ENCODE data around the gene FCRL5. TPM values are rescaled to one million over a fixed set of nuclear protein-coding genes. Genes with fewer than 3 reads are reported as not detected.
"Not testable (repeated sequence)": the region's sequence is repeated elsewhere in the genome, so short reads cannot be mapped to it uniquely, and the experiment has no call there.

FCRL5 gene
- total RNA-seq, 1 donor from 2014 or later = not detected

DNA sequence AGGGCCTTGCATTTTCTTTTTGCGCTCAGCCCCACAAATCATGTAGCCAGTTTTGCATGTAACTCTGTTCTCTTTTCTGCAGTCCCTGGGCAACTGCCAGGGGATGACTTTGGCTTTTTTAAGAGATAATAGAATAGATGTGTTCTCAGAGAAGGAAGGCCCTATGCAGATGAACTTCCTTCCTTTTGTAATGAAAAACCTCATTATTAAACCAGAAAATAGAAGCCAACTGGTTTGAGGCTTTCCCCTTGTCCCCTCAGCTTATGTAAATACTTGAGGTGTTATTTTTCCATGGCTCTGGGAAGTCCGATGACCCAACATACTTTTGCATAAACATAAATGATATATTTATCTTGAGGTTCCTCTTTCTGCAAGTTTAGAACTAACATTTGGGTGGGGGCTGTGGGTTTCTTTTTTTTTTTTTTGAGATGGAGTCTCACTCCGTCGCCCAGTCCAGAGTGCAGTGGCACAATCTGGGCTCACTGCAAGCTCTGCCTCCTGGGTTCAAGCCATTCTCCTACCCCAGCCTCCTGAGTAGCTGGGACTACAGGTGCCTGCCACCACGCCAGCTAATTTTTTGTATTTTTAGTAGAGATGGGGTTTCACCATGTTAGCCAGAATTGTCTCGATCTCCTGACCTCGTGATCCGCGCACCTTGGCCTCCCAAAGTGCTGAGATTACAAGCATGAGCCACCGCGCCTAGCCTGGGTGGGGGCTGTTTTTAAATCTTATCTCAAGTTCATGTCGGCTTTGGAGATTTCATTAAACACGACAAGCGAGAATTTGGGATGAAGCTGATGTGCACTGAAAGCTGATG is 14.4 kb upstream of the FCRL5 start:
- intact Hi-C loops (cut with micrococcal nuclease) = no loop called here
- Mint-ChIP-seq H3K4me3 (ENCODE audit: low read depth) (no peak overlapping the region), H3K27ac (no peak overlapping the region), H3K36me3 (ENCODE audit: low read depth) (no peaks in the 10 kb centered on the region), H3K4me1 (ENCODE audit: low read depth) (peaks cover 2% of the 10 kb centered on the region), H3K9me3 (no peaks in the 10 kb centered on the region), H3K27me3 (ENCODE audit: low read depth) (peaks cover 7% of the 10 kb centered on the region)
- DNase-seq (ENCODE audit: low spot score) = no peak

DNA sequence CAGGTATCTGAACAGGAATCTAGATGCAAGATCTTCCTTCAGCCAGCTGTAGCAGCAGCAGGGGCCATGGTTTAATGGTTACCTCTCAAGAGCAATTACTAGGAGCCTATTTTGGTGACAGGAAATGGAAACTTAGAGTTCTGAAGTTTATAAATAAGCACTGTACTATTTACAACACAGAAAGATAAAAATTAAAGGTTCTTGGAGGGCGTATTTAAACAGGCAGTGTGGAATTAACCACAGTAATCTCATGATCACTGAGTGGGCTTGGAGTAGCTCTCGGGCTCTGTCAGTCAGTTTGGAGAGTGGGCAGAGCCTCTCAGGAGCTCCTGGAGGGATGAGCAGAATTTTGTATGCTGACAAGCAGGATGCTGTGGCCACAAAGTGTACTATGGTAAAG is 10.2 kb upstream of the FCRL5 start:
- Mint-ChIP-seq H3K27ac (no peak overlapping the region), H3K9me3 (no peaks in the 10 kb centered on the region), H3K4me3 (ENCODE audit: low read depth) (no peak overlapping the region), H3K4me1 (ENCODE audit: low read depth) (peaks cover 2% of the 10 kb centered on the region), H3K36me3 (ENCODE audit: low read depth) (no peaks in the 10 kb centered on the region), H3K27me3 (ENCODE audit: low read depth) (peaks cover 10% of the 10 kb centered on the region)
- intact Hi-C loops (cut with micrococcal nuclease) = no loop called here
- no peak for DNase-seq (ENCODE audit: low spot score)

DNA sequence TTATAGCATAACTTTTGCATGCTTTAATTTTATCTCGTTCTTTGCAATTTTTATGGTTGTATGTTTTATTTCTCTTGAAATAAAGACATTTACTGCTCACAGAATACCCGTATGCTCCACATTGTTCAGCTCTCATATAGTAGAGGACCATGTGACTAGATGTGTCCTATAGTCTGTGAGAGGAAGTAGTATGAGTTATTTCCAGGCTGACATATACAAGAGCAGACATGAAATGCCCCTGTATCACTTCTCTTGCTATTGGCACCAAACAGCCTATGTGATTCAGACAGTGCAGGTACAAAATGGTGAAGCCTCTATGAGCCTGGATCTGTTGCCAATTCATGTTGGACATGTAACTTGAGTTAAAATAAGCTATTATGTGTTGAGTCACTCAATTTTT is 5.8 kb upstream of the FCRL5 start:
- DNase-seq (ENCODE audit: low spot score) = no peak
- peaks cover 6% of the 10 kb centered on the region for H3K27me3 Mint-ChIP-seq (ENCODE audit: low read depth)
- H3K4me1 Mint-ChIP-seq (ENCODE audit: low read depth) = peaks cover 2% of the 10 kb centered on the region
- H3K27ac Mint-ChIP-seq = no peak overlapping the region
- H3K9me3 Mint-ChIP-seq = no peaks in the 10 kb centered on the region
- intact Hi-C loops (cut with micrococcal nuclease) = no loop called here
- H3K4me3 Mint-ChIP-seq (ENCODE audit: low read depth) = no peak overlapping the region
- H3K36me3 Mint-ChIP-seq (ENCODE audit: low read depth) = no peaks in the 10 kb centered on the region

DNA sequence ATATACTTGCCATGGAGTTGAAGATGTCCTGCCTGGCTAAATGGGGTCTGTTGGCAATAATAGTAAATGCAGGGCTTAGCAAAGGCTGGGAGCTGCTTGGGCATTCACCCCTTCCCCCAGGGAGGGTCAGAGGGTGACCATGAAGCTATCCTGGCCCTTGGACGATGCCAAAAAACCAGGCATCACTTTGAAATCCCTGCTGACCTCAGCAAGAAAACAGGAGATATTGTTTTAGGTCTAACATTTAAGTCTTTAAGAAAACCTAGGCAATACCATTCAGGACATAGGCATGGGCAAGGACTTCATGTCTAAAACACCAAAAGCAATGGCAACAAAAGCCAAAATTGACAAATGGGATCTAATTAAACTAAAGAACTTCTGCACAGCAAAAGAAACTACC is 4.2 kb downstream of the FCRL5 start:
- H3K9me3 Mint-ChIP-seq; DNase-seq (ENCODE audit: low spot score); H3K36me3 Mint-ChIP-seq (ENCODE audit: low read depth); H3K4me1 Mint-ChIP-seq (ENCODE audit: low read depth); H3K4me3 Mint-ChIP-seq (ENCODE audit: low read depth); H3K27ac Mint-ChIP-seq; intact Hi-C loops (cut with micrococcal nuclease): not testable (repeated sequence)
- H3K27me3 Mint-ChIP-seq (ENCODE audit: low read depth) = peaks cover 12% of the 10 kb centered on the region

DNA sequence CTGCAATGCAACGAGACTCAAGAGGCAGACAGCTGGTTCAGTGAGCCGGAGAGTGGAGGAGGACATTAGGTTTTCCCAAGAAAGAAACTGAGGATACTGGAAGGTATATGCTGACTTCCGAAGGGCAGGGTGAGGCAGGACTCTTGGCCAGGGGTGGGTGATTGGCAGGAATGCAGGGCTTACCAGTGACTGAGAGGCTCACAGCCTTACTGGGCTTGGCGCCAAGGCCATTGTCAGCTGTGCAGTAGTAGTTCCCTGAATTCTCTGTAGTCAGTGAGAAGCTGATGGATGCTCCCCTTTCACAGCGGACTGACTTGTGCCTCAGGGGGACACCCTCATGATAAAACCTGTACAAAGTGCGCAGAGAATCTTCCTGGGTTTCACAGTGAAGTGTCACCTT is 9.6 kb downstream of the FCRL5 start:
- Mint-ChIP-seq H3K9me3 (no peaks in the 10 kb centered on the region), H3K27me3 (ENCODE audit: low read depth) (no peaks in the 10 kb centered on the region), H3K4me3 (ENCODE audit: low read depth) (no peak overlapping the region), H3K4me1 (ENCODE audit: low read depth) (no peaks in the 10 kb centered on the region), H3K27ac (no peak overlapping the region), H3K36me3 (ENCODE audit: low read depth) (no peaks in the 10 kb centered on the region)
- intact Hi-C loops (cut with micrococcal nuclease) = no loop called here
- DNase-seq (ENCODE audit: low spot score) = no peak

DNA sequence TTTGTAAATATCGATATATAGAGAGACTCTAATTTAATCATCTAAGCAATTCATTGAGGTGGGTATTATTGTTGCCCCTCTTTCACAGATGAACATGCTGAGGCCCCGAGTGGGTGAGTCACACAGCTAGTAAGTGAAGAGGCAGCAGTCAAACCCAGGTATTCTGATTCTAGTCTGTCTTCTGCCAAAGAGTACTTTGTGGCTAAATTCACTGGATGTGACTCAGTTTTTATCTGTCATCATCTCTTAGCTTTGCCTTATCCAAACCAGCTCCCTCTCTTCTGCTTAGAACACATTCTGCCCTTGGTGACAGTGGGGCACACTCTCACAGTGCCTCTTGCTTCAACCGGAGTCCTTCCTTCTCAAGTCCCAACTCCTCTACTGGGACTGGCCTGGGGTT is 11.5 kb downstream of the FCRL5 start:
- no peaks in the 10 kb centered on the region for H3K9me3 Mint-ChIP-seq
- intact Hi-C loops (cut with micrococcal nuclease) = no loop called here
- peaks cover 5% of the 10 kb centered on the region for H3K27me3 Mint-ChIP-seq (ENCODE audit: low read depth)
- H3K36me3 Mint-ChIP-seq (ENCODE audit: low read depth) = no peaks in the 10 kb centered on the region
- no peaks in the 10 kb centered on the region for H3K4me1 Mint-ChIP-seq (ENCODE audit: low read depth)
- H3K4me3 Mint-ChIP-seq (ENCODE audit: low read depth) = no peak overlapping the region
- no peak for DNase-seq (ENCODE audit: low spot score)
- no peak overlapping the region for H3K27ac Mint-ChIP-seq

DNA sequence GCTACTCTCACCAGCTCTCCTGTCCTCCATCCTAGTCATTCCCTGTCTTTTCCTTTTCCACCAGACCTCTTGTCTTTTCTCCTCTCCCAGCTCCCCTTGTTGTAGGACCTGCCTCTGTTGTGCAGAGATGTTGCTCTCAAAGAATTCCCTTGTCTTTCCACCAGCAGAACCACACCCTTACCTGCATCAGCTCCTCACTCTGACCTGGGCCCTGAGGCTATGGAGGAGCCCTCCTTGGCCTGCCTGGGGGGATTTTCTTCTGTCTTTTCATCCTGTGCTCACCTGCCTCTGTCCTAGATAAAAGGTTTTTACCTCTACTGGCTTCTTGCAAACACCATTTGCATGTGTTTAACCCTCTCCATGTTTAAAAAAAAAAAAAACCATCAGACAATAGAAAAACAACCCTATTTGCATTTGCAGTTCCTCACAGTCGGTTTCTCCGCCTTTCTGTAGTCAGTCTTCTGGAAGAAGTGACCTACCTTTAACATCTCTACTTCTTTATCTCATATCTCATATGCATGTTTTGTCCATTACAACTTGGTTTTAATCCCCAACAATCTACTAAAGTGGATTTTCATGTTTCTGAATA is 12.1 kb downstream of the FCRL5 start:
- no peaks in the 10 kb centered on the region for H3K36me3 Mint-ChIP-seq (ENCODE audit: low read depth)
- DNase-seq (ENCODE audit: low spot score) = no peak
- H3K9me3 Mint-ChIP-seq = no peaks in the 10 kb centered on the region
- H3K4me3 Mint-ChIP-seq (ENCODE audit: low read depth) = no peak overlapping the region
- H3K27me3 Mint-ChIP-seq (ENCODE audit: low read depth) = peaks cover 6% of the 10 kb centered on the region
- intact Hi-C loops (cut with micrococcal nuclease) = no loop called here
- no peak overlapping the region for H3K27ac Mint-ChIP-seq
- H3K4me1 Mint-ChIP-seq (ENCODE audit: low read depth) = no peaks in the 10 kb centered on the region

DNA sequence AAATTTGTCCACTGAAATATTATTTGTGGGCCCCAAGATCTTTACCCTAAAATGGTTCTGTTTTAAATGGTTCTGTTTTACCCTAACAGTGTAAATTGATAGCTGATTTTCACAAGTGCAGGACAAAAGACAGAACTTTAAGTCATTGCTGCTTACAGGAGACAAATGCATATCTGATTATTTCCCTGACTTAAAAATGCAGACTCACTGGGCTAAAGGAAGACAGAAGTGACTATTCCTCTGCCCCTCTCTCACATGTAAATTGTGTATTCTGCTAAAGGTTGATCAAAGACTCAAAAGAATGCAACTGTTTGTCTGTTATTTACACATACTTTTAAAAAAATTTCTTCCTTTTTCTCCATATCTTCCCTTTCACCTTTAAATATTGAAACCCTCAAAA is 12.7 kb downstream of the FCRL5 start:
- Mint-ChIP-seq H3K4me1 (ENCODE audit: low read depth) (no peaks in the 10 kb centered on the region), H3K4me3 (ENCODE audit: low read depth) (no peak overlapping the region), H3K27me3 (ENCODE audit: low read depth) (peaks cover 10% of the 10 kb centered on the region), H3K36me3 (ENCODE audit: low read depth) (no peaks in the 10 kb centered on the region), H3K9me3 (no peaks in the 10 kb centered on the region), H3K27ac (no peak overlapping the region)
- no peak for DNase-seq (ENCODE audit: low spot score)
- intact Hi-C loops (cut with micrococcal nuclease) = no loop called here

DNA sequence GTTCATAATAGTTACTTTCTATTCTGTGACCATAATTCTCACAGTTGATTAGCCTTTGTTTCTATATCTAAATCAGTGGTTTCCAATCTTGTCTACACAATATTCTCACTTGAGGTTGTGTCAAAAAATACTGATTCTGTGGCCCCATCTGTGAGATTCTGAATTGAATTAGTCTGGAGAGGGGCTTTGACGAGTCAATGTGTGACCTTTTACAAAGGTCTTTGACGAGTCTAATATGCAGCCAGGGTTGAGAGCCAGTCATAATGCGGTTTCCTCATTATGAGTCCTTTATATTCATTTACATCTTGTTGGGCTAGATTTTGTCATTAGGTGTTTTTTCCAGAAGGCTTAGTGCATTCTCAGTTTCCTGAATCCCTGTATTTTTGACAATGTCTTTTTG is 19.7 kb downstream of the FCRL5 start:
- no peak for DNase-seq (ENCODE audit: low spot score)
- no peaks in the 10 kb centered on the region for H3K4me1 Mint-ChIP-seq (ENCODE audit: low read depth)

DNA sequence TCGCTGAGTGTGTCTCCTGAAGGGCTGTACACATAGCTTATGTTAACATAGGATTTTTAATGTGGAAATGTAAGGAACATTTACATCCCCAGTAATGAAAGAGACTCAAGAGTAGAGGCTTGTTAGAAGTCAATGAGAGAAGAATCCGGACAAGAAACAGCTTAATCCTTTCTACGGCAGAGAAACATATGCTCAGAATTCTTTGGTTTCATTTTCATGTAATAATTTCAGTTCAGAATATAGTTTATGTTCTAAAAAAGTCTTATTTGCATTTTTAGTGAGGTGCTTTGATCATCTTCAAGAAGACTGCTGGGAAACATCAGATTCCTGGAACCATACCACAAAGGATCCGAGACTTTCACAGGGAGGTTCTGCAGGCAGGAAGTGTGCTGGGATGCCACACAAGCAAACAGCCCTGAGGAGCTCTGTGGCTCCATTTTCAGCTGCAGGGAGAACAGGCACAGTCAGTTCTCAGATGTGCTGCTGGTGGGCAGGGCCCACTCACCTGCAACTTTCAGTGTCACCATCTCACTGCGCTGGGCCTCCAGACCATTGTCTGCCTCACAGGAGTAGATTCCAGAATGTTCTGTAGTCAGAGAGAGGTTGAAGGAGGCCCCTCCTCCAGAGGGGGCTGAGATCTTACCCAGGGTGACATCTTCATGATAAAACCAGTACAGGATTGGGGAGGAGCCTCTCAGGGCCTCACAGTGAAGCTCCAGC is 28.4 kb downstream of the FCRL5 start:
- no peak overlapping the region for H3K27ac Mint-ChIP-seq
- no peaks in the 10 kb centered on the region for H3K36me3 Mint-ChIP-seq (ENCODE audit: low read depth)
- intact Hi-C loops (cut with micrococcal nuclease) = no loop called here
- DNase-seq (ENCODE audit: low spot score) = no peak
- H3K4me1 Mint-ChIP-seq (ENCODE audit: low read depth) = peaks cover 2% of the 10 kb centered on the region
- peaks cover 3% of the 10 kb centered on the region for H3K27me3 Mint-ChIP-seq (ENCODE audit: low read depth)
- no peaks in the 10 kb centered on the region for H3K9me3 Mint-ChIP-seq
- no peak overlapping the region for H3K4me3 Mint-ChIP-seq (ENCODE audit: low read depth)

More for the DNA sequence above, 19.7 kb downstream of the FCRL5 start:
- Mint-ChIP-seq H3K27ac (no peak overlapping the region), H3K9me3 (no peaks in the 10 kb centered on the region), H3K36me3 (ENCODE audit: low read depth) (no peaks in the 10 kb centered on the region), H3K27me3 (ENCODE audit: low read depth) (peaks cover 25% of the 10 kb centered on the region), H3K4me3 (ENCODE audit: low read depth) (no peak overlapping the region)
- intact Hi-C loops (cut with micrococcal nuclease) = no loop called here

DNA sequence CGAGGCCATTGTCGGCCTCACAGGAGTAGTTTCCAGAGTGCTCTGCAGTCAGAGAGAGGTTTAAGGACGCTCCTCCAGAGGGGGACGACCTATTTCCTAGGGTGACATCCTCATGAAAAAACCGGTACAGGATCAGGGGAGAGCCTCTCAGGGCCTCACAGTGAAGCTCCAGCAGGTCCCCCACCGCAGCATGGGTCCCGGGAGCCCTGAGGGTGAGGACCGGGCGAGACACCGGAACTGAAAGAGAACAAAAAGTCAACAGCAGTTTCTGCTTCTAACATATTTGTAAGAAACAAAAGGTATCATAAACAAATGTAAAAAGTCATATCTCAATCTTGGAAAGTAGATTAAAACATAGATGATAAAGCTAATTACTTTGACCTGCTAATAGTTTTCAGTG is 31.3 kb downstream of the FCRL5 start:
- Mint-ChIP-seq H3K27me3 (ENCODE audit: low read depth) (no peaks in the 10 kb centered on the region), H3K27ac (no peak overlapping the region), H3K36me3 (ENCODE audit: low read depth) (no peaks in the 10 kb centered on the region), H3K4me1 (ENCODE audit: low read depth) (peaks cover 2% of the 10 kb centered on the region), H3K9me3 (no peaks in the 10 kb centered on the region), H3K4me3 (ENCODE audit: low read depth) (no peak overlapping the region)
- no peak for DNase-seq (ENCODE audit: low spot score)
- intact Hi-C loops (cut with micrococcal nuclease) = no loop called here

DNA sequence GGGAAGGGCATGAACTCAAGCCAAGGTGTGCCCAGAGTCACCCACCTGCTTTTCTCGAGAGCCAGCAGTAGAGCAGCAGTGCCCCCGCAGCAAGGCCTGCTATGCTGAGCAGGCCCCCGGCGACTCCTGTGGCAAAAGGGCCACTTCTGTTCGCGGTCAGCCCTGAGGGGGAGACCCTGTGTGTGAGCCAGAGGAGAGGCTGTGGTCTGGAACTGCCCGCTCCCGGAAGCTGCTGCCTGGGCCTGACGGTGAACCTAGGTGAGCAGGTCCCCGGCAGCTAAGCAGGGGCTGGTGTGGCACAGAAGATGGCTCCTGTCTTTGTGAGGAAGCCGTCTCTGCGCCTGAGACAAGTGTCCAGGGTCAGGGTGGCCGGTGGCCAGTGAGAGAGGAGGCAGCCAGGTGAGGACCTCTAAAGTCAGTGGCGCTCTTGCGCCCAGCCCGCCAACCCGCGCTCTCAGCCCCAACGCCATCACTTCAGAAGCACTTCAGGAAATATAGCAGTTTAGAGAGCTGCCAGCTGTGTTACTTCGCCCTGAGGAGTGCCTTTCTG is 31.9 kb downstream of the FCRL5 start:
- Mint-ChIP-seq H3K4me3 (ENCODE audit: low read depth) (no peak overlapping the region), H3K27ac (no peak overlapping the region), H3K27me3 (ENCODE audit: low read depth) (no peaks in the 10 kb centered on the region), H3K36me3 (ENCODE audit: low read depth) (no peaks in the 10 kb centered on the region), H3K4me1 (ENCODE audit: low read depth) (peaks cover 2% of the 10 kb centered on the region), H3K9me3 (no peaks in the 10 kb centered on the region)
- intact Hi-C loops (cut with micrococcal nuclease) = no loop called here
- DNase-seq (ENCODE audit: low spot score) = no peak

DNA sequence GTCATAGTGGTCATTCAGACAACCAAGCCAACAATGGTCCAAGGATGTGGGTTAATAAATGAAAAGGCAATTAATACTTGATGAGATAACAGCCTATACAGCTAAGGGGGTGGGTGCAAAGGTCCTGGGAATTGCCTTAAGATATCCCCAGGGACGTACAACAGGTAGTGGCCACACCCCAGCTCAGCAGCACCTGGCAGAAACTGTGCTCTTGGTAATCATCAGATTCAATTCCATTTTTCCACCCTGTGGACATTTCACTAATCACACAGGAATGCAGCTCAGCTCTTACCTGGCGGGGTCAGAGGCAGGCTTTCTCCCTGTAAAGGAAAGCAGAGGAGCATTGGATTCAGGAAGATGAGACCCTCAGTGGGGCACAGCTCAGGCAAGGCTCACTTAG is 32.9 kb downstream of the FCRL5 start:
- H3K27ac Mint-ChIP-seq = no peak overlapping the region
- no peaks in the 10 kb centered on the region for H3K27me3 Mint-ChIP-seq (ENCODE audit: low read depth)
- no peak overlapping the region for H3K4me3 Mint-ChIP-seq (ENCODE audit: low read depth)
- H3K9me3 Mint-ChIP-seq = no peaks in the 10 kb centered on the region
- intact Hi-C loops (cut with micrococcal nuclease) = no loop called here
- H3K36me3 Mint-ChIP-seq (ENCODE audit: low read depth) = no peaks in the 10 kb centered on the region
- DNase-seq (ENCODE audit: low spot score) = no peak
- H3K4me1 Mint-ChIP-seq (ENCODE audit: low read depth) = peaks cover 2% of the 10 kb centered on the region

Data from activated T-helper 2 cell treated with anti-CD3 and anti-CD28 coated beads, Interferon-gamma antibody, Interleukin-2, Interleukin-4, amounts not matched to agents 10 μg/mL and 5 μg/mL and 100 μg/mL, durations not matched to agents 14 hours and 24 hours and 36 hours (primary cell).